Keratinocyte (primary cell): ENCODE results near the gene ARCN1.

Experiments used
- CTCF ChIP-seq, 3 experiments: IDR thresholded peaks in 1 of 3; conservative IDR thresholded peaks in 1 of 3; optimal IDR thresholded peaks in 1 of 3; 2 replicates in 2 of 3; 3 replicates in 1 of 3; pipeline versions ENCODE3 to v1.5.1; 2011; ENCODE audit warnings: low read length in 3 of 3, mild to moderate bottlenecking in 3 of 3, moderate library complexity in 2 of 3, control low read depth in 1 of 3, inconsistent platforms in 1 of 3; ENCODE audit not compliant: insufficient read depth in 2 of 3; ENCODE audit errors: extremely low read depth in 1 of 3
- EZH2 ChIP-seq: IDR thresholded peaks from one replicate; pipeline ENCODE4 v1.6.1; 2012; ENCODE audit warnings: inconsistent platforms, mild to moderate bottlenecking, low read length, moderate library complexity

DNA sequence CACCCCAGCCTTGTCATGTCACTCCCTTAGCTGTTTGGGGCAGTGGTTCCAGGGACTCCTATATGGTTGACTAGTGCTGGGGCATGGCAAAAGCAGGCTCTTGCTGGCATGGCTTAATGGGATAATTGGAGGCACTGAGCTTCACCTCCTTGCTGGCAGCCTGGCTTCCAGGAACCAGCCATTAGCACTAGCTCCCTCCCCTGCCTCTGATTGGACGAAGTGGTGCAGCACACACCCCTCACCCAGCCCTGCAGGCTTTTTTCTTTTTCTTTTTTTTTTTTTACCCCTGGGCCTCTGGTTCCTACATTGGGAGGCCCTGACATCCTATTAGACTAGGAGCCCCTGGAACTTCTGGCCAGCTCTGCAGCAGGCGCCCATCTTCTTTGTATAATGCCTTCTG, 53.8 kb downstream of the ARCN1 start:
- TF ChIP-seq CTCF (optimal IDR thresholded peaks at IDR 0.05 in 1 of 3, IDR thresholded peaks at IDR 0.05 in 1 of 3, conservative IDR thresholded peaks at IDR 0.05 in 1 of 3; ENCODE audit: extremely low read depth in 1 of 3, insufficient read depth in 2 of 3, low read length in 3 of 3), result no peak
- no peak for TF ChIP-seq EZH2
